Loucy (cell line): ENCODE data around the gene MGLL.

ENCODE experiments used
- CTCF ChIP-seq: fragments of 200-600 bp; sonication (generic); conservative IDR thresholded peaks from 2 replicates; pipeline ENCODE4 v1.5.1; 2014; ENCODE audit warnings: mild to moderate bottlenecking, antibody characterized with exemption, low read length
- EZH2phosphoT487 ChIP-seq: fragments of 200-600 bp; IDR thresholded peaks from 2 replicates; pipeline ENCODE4 v1.6.1; 2018; ENCODE audit warnings: antibody characterized with exemption, mild to moderate bottlenecking, moderate library complexity, borderline replicate concordance

GRCh38 chr3:127680146-127680661, 142.1 kb downstream of the MGLL start:
- TF ChIP-seq CTCF (no peak), EZH2phosphoT487 (no peak)
